GM19395 (cell line): ENCODE results near the gene ACADM.
"Not testable (repeated sequence)": the region's sequence is repeated elsewhere in the genome, so short reads cannot be mapped to it uniquely, and the experiment has no call there.

ENCODE experiments used
- ATAC-seq: cut with Tn5 transposase; IDR thresholded peaks from one replicate; pipeline ENCODE4 v1.9.1; 2021; ENCODE audit warnings: mild to moderate bottlenecking, moderate library complexity; ENCODE audit not compliant: unreplicated experiment

ACADM gene

DNA sequence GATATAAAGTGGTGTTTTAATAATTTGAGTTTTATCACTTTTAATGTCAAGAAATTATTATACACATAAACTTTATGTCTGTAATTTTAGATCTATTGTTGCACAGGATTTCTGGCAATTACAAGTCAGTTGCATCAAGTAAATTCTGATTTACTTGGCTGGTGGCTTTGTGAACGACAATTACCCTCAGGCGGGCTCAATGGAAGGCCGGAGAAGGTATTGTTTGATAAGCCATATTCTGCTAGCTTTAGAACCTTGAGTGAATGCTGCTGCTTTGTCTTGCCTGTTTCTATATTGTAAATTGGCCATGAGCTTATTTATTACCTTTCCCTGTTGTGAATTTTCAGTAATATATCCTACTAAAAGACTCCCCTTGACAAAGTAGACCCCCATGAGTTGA is 67.6 kb downstream of the ACADM start:
- ATAC-seq = no peak

GRCh38 chr1:75794382-75794781 is 69.9 kb downstream of the ACADM start:
- ATAC-seq = no peak

- ATAC-seq = no peak
Observed at GRCh38 chr1:75795703-75796193, 71.2 kb downstream of the ACADM start.

DNA sequence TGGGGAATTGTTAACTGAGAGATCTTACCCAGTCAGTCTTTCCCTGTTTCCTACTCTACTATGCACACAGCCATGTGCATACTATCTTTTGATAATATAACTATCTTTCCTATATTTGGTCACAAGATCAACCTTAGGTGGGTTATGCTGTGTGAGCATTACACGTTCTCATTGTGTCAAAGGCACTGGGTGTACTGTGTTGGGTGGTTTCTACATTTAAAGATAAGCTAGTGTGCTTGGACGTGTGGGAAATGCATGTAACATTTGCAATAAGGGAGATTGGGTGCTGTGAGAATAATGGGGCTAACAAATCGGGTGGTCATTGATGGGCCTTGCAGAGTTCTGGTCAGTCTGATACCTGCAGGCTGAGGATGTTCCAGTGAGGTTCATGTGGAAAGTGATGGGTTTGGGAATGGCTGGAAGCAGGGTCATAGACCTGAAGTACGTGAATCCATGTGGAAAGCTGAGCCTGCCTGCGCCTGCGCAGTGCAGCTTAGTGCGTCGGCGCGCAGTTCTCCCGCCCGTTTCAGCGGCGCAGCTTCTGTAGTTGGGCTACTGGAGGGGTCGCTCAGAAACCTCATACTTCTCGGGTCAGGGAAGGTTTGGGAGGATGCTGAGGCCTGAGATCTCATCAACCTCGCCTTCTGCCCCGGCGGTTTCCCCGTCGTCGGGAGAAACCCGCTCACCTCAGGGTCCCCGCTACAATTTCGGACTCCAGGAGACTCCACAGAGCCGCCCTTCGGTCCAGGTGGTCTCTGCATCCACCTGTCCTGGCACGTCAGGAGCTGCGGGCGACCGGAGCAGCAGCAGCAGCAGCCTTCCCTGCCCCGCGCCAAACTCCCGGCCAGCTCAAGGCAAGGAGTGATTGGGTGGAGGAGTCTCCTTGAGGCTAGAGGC is 72.1 kb downstream of the ACADM start, which contains the start of gene MSH4:
TSS of gene MSH4 (plus strand) at position 507 of the 897 bp plus-strand sequence. CDS start at position 611, 104 bp downstream.
- ATAC-seq = no peak

GRCh38 chr1:75797273-75797588 is 72.7 kb downstream of the ACADM start:
- no peak for ATAC-seq

DNA sequence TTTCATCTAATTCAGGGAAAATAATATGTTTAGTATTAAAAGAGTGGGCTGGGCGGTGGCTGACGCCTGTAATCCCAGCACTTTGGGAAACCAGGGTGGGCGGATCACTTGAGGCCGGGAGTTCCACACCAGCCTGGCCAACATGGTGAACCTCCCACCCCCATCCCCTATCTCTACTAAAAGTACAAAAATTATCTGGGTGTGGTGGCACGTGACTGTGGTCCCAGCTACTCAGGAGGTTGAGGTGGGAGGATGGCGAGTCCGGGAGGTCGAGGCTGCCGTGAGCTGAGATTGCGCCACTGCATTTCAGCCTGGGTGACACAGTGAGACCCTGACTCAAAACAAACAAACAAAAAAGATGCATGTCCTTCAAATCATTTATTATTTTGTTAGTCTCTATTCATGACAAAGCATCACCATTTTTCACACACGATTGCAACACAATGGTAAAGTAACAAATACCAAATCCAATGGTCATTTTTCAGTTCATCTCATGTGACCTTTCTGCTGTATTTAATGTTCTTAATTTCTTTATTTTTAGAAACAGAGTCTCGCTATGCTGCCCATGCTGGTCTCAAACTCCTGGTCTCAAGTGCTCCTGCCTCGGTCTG is 73.2 kb downstream of the ACADM start:
- no peak for ATAC-seq

DNA sequence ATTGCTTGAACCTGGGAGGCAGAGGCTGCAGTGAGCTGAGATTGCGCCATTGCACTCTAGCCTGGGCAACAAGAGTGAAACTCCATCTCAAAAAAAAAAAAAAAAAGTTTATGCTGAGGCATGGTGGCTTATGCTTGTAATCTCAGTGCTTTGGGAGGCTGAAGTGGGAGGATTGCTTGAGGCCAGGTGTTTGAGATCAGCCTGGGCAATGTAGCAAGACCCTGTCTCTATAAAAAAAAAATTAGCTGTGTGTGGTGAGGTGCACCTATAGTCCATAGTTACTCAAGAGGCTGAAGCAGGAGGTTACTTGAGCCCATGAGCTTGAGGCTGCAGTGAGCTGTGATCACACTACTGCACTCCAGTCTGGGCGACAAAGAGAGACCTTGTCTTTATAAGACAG is 77.0 kb downstream of the ACADM start:
- not testable (repeated sequence) for ATAC-seq

DNA sequence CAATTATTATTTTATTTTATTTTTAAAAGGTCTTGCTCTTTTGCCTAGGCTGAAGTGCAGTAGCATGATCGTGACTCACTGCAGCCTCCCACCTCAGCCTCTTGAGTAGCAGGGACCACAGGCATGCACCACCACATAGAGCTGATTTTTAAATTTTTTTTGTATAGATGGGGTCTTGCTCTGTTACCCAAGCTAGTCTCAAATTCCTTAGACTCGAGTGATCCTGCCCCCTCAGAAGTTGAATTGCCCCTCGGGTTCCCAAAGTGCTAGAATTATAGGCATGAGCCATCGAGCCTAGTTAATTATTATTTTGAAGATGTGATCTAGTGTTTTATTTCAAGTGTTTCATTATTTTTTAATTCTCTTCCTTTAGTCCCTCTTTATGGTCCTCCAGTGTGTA is 84.4 kb downstream of the ACADM start:
- no peak for ATAC-seq

GRCh38 chr1:75810113-75810512 is 85.6 kb downstream of the ACADM start:
- ATAC-seq = not testable (repeated sequence)

DNA sequence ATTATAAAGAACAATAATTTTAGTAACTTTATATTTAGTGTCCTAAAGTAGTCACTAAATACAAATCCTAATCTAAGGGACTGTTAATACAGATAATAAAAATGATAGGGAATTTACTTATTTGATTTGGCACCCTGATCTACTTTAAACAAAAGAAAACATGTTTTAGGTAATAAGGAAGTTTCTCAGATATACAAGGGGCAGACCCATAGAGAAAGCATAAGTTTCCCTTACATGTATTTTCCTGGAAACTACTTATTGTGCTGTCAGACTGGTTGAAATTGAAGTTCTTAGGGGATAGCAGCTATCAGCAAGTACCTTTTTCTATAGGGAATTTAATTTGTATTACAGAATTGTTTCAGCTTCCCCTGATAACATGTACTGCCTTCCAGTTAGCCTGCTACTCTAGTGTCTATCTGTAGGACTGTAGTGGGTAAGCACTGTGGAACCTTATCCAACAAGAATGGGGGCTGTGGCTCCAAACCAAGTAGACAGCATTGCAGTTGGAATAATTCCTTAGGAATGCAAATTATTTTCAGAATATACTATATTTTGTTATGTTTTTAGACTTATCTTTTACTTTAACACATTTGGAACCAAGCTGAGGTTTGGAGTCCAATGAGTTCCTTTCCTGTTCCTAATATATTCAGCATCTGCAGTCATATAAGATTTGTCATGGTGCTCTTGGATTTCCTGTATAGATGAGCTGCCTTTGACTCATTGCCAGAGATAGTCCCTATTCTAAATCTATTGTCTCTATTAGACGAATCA is 86.9 kb downstream of the ACADM start:
- ATAC-seq = no peak

GRCh38 chr1:75812065-75812464 is 87.6 kb downstream of the ACADM start:
- ATAC-seq = no peak
